C4-2B (cell line): Measurements from ENCODE around the gene OSBPL3.
A peak's percentile ranks its signal among the peaks of the same experiment; 100 is the strongest.

ENCODE experiments used
- H3K27ac ChIP-seq: fragments of 450-650 bp; 2 replicates; pipeline ENCODE4 v1.5.1; 2017
- CTCF ChIP-seq: fragments of 450-650 bp; conservative IDR thresholded peaks from 2 replicates; pipeline ENCODE4 v1.5.1; 2017; ENCODE audit warnings: mild to moderate bottlenecking
- ZFX ChIP-seq: fragments of 450-650 bp; IDR thresholded peaks from 2 replicates; pipeline ENCODE4 v1.6.1; 2017

The OSBPL3 gene

DNA sequence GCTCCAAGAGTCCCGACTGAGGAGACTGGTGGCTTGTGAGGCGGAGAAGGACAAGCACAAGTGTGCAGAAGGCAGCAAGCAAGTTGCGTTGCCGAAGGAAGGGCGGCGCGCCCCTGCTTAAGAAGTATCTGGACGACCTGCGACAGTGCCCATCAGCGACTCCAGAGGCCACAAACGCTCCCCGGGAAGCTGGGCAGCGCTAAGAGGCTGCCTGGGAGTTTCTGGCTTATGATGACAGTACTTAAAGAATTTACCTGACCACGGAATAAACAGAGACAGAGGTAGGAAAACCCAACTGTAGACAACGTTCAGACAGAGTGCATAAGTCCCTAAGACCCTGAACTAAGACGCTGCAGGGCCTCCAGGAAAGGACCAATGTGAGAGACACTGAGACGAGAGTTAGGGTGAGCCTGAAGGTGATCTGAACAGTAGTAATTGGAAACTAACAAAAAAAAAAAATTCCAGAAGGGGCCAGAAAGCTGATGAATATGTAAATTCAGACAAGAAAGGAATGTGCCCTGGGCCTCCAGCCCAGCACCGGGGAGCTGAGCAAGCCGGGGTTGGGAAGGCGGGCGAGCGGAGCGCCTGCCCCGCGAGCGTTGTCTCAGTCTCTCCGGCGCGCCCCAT lies 1.0 kb downstream of the OSBPL3 start:
- peak overlapping the region; percentile 61; the same call in 1 of the 2 replicates for H3K27ac ChIP-seq

DNA sequence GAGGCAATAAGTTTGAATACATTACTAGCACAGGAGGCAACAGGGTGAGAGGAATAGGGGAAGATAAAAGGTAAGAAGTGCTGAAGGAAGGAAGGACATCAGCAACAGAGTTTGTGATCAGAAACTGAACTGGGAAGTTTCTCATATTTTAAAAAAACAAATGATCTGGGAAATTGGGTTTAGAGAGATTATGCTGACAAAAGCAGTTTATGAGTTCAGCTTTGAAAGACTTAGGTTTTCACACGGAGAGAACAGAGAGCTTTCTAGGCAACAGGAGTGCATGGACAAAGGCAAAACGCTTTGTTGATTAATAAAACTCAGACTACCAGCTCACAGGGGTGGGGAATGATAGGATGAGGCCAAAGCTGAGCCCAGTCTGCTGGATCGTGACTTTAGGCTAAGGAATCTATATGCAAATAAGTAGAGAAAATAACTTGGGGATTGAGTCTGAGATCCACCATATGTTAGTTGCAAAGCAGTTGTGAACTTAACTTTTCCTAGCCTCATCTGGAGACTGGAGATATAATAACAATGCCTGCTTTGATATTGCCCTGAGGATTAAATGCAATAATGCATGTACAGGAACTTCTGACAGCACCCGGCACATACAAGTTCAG lies 4.2 kb downstream of the OSBPL3 start:
- H3K27ac ChIP-seq, result no peak overlapping the region
- TF ChIP-seq ZFX (no peak), CTCF (no peak)

More for the DNA sequence above, 1.0 kb downstream of the OSBPL3 start:
- TF ChIP-seq ZFX (no peak), CTCF (no peak)

DNA sequence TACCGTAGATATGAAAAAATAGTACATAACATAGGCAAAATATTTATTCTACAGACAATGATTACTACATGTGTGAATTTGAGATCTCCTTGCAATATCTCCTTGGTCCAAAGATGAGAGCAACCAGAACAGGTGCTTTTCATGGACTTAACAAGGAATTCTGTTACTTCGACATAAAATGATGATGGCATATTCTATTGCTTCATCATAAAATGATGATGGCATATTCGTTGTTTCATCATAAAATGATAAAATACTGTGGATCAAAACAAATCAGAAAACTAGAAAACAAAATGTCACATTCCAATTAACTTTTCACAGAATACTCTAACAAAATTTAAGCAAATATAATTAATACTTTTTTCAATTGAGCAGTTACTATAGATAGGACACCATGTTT lies 4.8 kb downstream of the OSBPL3 start:
- TF ChIP-seq ZFX (no peak), CTCF (no peak)
- no peak overlapping the region for H3K27ac ChIP-seq

DNA sequence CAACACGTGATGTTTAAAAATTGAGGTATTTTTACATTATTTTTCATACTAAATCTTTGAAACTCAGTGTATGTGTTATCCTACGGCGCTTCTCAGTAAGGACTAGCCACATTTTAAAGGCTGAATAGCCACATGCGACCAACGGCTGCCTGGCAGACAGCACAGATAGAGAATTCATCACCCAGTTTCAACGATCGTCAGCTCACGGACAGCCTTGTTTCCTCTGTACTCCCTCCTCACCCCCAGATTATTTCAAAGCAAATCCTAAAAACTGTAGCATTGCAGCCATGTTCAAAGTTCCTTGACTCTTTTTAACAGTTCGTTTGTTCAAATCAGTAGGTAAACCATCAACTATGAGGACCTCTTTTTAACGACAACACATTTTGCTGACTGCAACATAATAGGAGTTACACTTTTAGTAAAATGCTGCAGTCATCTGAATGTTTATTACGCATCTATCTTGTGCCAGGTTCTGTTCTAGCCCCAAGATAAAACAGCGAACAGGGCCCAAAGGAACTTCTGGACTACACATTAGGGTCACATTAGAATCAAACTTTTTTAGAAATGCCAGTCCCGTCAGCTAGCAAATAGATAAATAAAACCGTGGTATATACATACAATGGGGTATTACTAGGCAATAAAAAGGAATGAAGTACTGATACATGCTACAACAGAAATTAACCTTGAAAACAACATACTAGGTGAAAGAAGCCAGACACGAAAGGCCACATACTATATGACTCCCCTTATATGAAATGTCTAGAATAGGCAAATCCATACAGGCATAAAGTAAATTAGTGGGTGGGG lies 5.7 kb downstream of the OSBPL3 start:
- TF ChIP-seq CTCF, result no peak
- TF ChIP-seq ZFX, result no peak
- no peak overlapping the region for H3K27ac ChIP-seq

GRCh38 chr7:24972991-24973390 lies 7.0 kb downstream of the OSBPL3 start:
- no peak overlapping the region for H3K27ac ChIP-seq
- no peak for TF ChIP-seq CTCF
- no peak for TF ChIP-seq ZFX

DNA sequence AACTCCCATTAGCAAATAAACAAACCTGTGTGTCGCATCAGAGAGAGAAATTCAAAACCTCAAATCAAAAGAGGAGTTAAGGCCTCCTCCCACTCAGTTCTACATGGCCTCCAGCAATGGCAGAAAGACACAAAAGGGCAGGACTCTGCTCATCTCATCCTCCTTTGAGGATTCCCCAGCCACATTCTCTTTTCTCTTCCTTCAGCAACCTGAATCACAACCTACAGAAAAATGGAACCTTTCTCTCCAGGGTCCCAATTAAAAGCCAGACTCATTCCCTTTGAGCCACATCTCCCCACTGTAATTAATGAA lies 7.9 kb downstream of the OSBPL3 start:
- no peak for TF ChIP-seq CTCF
- no peak overlapping the region for H3K27ac ChIP-seq
